ENCODE data around the gene SMIM33.
"Not testable (repeated sequence)": the region's sequence is repeated elsewhere in the genome, so short reads cannot be mapped to it uniquely, and the experiment has no call there.

SMIM33 gene

GRCh38 chr5:139473105-139473504 lies 2.3 kb downstream of the SMIM33 start:
- no peaks in the 10 kb centered on the region for H3K36me3 ChIP-seq (ENCODE audit: control insufficient read depth, insufficient read depth, low read length)
- H3K27me3 ChIP-seq (ENCODE audit: control insufficient read depth, insufficient read depth, low read length, poor library complexity, severe bottlenecking): no peaks in the 10 kb centered on the region
- 17 to 19% methylated on average over 8 of the region's 8 CpGs for WGBS, 2 experiments
- H3K9me3 ChIP-seq (ENCODE audit: control insufficient read depth, low read length): no peaks in the 10 kb centered on the region
- peak overlapping the region; percentile 62 for H3K27ac ChIP-seq (ENCODE audit: insufficient read depth, low read depth, low read length, poor library complexity, severe bottlenecking)
- H3K4me3 ChIP-seq (ENCODE audit: insufficient read depth, low read depth, low read length): no peak overlapping the region
- peaks cover 38% of the 10 kb centered on the region for H3K4me1 ChIP-seq (ENCODE audit: control insufficient read depth, insufficient read depth, low read length)

DNA sequence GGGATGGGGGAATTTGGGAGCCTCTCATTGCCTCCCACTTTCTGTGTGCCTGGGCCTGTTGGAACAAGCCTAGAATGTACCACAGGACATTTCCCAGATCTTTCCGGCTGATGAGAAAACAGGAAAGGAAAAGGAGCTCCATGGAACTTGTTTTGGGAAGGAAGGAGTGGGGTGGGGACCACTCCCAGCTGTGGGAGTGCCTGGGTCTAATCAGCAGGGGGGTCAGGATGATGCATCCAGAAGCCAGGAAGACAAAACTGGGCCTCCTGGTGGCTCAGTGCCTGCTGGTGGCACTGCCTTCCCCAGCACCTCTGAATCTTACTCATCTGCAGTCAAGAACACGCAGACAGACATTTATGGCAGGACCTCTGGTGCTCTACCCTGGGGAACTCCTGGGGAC lies 2.8 kb downstream of the SMIM33 start:
- 91% methylated on average over 2 of the region's 2 CpGs for WGBS, 2 experiments
- no peaks in the 10 kb centered on the region for H3K36me3 ChIP-seq (ENCODE audit: control insufficient read depth, insufficient read depth, low read length)
- no peaks in the 10 kb centered on the region for H3K9me3 ChIP-seq (ENCODE audit: control insufficient read depth, low read length)
- peaks cover 38% of the 10 kb centered on the region for H3K4me1 ChIP-seq (ENCODE audit: control insufficient read depth, insufficient read depth, low read length)
- no peak overlapping the region for H3K4me3 ChIP-seq (ENCODE audit: insufficient read depth, low read depth, low read length)
- H3K27me3 ChIP-seq (ENCODE audit: control insufficient read depth, insufficient read depth, low read length, poor library complexity, severe bottlenecking): no peaks in the 10 kb centered on the region
- peak overlapping the region; percentile 62 for H3K27ac ChIP-seq (ENCODE audit: insufficient read depth, low read depth, low read length, poor library complexity, severe bottlenecking)

- Histone ChIP-seq H3K4me1 (ENCODE audit: control insufficient read depth, insufficient read depth, low read length) (peaks cover 38% of the 10 kb centered on the region), H3K9me3 (ENCODE audit: control insufficient read depth, low read length) (no peaks in the 10 kb centered on the region), H3K27me3 (ENCODE audit: control insufficient read depth, insufficient read depth, low read length, poor library complexity, severe bottlenecking) (no peaks in the 10 kb centered on the region), H3K36me3 (ENCODE audit: control insufficient read depth, insufficient read depth, low read length) (no peaks in the 10 kb centered on the region), H3K4me3 (ENCODE audit: insufficient read depth, low read depth, low read length) (no peak overlapping the region), H3K27ac (ENCODE audit: insufficient read depth, low read depth, low read length, poor library complexity, severe bottlenecking) (no peak overlapping the region)
- WGBS, 2 experiments: 87 to 91% methylated on average over 13 of the region's 13 CpGs
Observed at GRCh38 chr5:139474890-139475791, 4.3 kb downstream of the SMIM33 start.

- Histone ChIP-seq H3K36me3 (ENCODE audit: control insufficient read depth, insufficient read depth, low read length) (no peaks in the 10 kb centered on the region), H3K27ac (ENCODE audit: insufficient read depth, low read depth, low read length, poor library complexity, severe bottlenecking) (no peak overlapping the region), H3K4me1 (ENCODE audit: control insufficient read depth, insufficient read depth, low read length) (peaks cover 37% of the 10 kb centered on the region), H3K4me3 (ENCODE audit: insufficient read depth, low read depth, low read length) (no peak overlapping the region), H3K9me3 (ENCODE audit: control insufficient read depth, low read length) (no peaks in the 10 kb centered on the region), H3K27me3 (ENCODE audit: control insufficient read depth, insufficient read depth, low read length, poor library complexity, severe bottlenecking) (no peaks in the 10 kb centered on the region)
- WGBS, 2 experiments: 96 to 97% methylated on average over 10 to 13 of the region's 13 CpGs
Observed at GRCh38 chr5:139475865-139476617, 5.2 kb downstream of the SMIM33 start.

- H3K27me3 ChIP-seq (ENCODE audit: control insufficient read depth, insufficient read depth, low read length, poor library complexity, severe bottlenecking); H3K4me1 ChIP-seq (ENCODE audit: control insufficient read depth, insufficient read depth, low read length); H3K9me3 ChIP-seq (ENCODE audit: control insufficient read depth, low read length); H3K36me3 ChIP-seq (ENCODE audit: control insufficient read depth, insufficient read depth, low read length); H3K27ac ChIP-seq (ENCODE audit: insufficient read depth, low read depth, low read length, poor library complexity, severe bottlenecking); H3K4me3 ChIP-seq (ENCODE audit: insufficient read depth, low read depth, low read length): not testable (repeated sequence)
- 79 to 84% methylated on average over 9 of the region's 9 CpGs for WGBS, 2 experiments
Observed at GRCh38 chr5:139478657-139479423, 8.0 kb downstream of the SMIM33 start.

DNA sequence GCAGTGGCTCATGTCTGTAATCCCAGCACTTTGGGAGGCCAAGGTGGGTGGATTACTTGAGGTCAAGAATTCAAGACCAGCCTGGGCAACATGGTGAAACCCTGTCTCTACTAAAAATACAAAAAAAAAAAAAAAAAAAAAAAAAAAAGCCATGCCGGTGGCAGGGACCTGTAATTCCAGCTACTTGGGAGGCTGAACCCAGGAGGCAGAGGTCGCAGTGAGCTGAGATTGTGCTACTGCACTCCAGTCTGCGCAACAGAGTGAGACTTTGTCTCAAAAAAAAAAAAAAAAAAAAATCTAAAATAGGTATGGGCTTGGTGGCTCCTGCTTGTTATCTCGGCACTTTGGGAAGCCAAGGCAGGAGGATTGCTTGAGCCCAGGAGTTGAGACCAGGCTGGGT lies 8.9 kb downstream of the SMIM33 start:
- WGBS, 2 experiments: 92 to 95% methylated on average over 3 to 4 of the region's 4 CpGs
- not testable (repeated sequence) for H3K9me3 ChIP-seq (ENCODE audit: control insufficient read depth, low read length); H3K36me3 ChIP-seq (ENCODE audit: control insufficient read depth, insufficient read depth, low read length); H3K4me1 ChIP-seq (ENCODE audit: control insufficient read depth, insufficient read depth, low read length); H3K27me3 ChIP-seq (ENCODE audit: control insufficient read depth, insufficient read depth, low read length, poor library complexity, severe bottlenecking); H3K27ac ChIP-seq (ENCODE audit: insufficient read depth, low read depth, low read length, poor library complexity, severe bottlenecking); H3K4me3 ChIP-seq (ENCODE audit: insufficient read depth, low read depth, low read length)

GRCh38 chr5:139481122-139481533 lies 10.3 kb downstream of the SMIM33 start:
- H3K4me3 ChIP-seq (ENCODE audit: insufficient read depth, low read depth, low read length): no peak overlapping the region
- WGBS, 2 experiments: 92% methylated on average over 12 of the region's 12 CpGs
- H3K9me3 ChIP-seq (ENCODE audit: control insufficient read depth, low read length): no peaks in the 10 kb centered on the region
- no peaks in the 10 kb centered on the region for H3K27me3 ChIP-seq (ENCODE audit: control insufficient read depth, insufficient read depth, low read length, poor library complexity, severe bottlenecking)
- H3K27ac ChIP-seq (ENCODE audit: insufficient read depth, low read depth, low read length, poor library complexity, severe bottlenecking): no peak overlapping the region
- H3K4me1 ChIP-seq (ENCODE audit: control insufficient read depth, insufficient read depth, low read length): peaks cover 4% of the 10 kb centered on the region
- no peaks in the 10 kb centered on the region for H3K36me3 ChIP-seq (ENCODE audit: control insufficient read depth, insufficient read depth, low read length)

DNA sequence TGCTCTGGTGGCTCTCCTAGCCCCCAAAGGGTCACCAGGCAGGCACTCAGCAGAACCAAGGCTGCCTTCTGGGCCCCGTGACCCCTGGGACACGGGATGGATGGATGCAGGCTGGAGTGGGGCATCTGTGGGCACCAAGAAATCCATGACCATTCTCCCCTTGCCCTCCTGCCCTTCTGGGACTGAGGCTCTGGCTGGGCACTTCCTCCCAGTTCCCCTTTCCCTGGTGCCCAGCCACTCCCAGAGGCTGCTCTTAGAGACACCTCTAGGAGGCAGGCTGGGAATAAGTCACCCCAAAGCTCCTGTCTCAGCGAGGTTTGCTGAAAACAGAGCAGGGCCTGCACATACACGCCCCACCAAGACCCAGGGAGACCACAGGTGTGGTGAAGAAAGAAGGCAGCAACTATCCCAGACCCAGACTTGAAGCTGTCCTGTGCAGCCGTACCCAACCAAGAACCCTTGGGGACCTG lies 10.8 kb downstream of the SMIM33 start:
- Histone ChIP-seq H3K36me3 (ENCODE audit: control insufficient read depth, insufficient read depth, low read length) (no peaks in the 10 kb centered on the region), H3K4me1 (ENCODE audit: control insufficient read depth, insufficient read depth, low read length) (peaks cover 5% of the 10 kb centered on the region), H3K4me3 (ENCODE audit: insufficient read depth, low read depth, low read length) (no peak overlapping the region), H3K27me3 (ENCODE audit: control insufficient read depth, insufficient read depth, low read length, poor library complexity, severe bottlenecking) (no peaks in the 10 kb centered on the region), H3K27ac (ENCODE audit: insufficient read depth, low read depth, low read length, poor library complexity, severe bottlenecking) (no peak overlapping the region), H3K9me3 (ENCODE audit: control insufficient read depth, low read length) (no peaks in the 10 kb centered on the region)
- WGBS, 2 experiments: 89 to 92% methylated on average over 5 of the region's 5 CpGs

DNA sequence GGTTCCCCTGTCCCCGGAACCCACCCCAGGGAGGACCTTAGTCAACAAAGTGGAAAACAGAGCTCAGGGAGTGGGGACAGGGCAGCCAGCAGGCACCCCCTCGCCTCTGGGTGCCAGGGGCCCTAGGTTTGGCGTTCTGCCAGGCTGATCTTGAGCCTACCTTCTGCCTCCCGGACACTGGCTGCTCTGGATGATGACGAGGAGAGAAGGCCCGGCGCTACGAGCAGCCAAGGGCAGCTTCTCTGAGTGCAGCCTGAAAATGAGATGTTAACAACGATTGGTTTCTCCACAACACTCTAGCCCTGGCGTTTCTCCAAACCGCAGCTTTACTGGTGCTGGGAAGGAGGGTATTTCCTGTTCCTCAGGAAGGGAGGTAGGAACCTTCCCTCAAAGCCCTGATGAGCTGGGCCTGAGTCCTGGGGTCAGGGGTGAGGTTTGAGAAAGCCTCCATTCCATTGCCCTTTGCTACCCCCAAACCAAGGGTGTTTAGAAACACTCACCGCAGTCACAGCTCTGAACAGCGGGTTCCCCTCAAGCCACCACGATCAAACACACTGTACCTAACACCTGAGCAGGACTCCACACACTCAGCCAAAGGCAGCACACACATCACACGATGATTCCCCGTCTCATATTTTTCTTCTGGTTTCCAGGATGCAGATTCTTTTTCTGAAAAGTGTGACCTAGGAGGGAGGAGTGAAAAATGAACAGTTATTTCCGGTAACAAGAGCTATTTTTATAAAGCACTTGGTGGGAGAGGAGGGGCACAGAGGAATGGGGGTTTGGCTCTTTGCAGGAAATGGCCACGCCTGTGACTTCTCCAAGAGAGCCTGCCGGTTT lies 11.5 kb downstream of the SMIM33 start, which contains the start of gene STING1:
TSS of gene STING1 (minus strand) at position 709 of the 840 bp plus-strand sequence. CDS start 1,054 bp downstream, outside the sequence.
- WGBS, 2 experiments: 90% methylated on average over 19 of the region's 19 CpGs
- Histone ChIP-seq H3K27me3 (ENCODE audit: control insufficient read depth, insufficient read depth, low read length, poor library complexity, severe bottlenecking) (no peaks in the 10 kb centered on the region), H3K4me1 (ENCODE audit: control insufficient read depth, insufficient read depth, low read length) (peaks cover 5% of the 10 kb centered on the region), H3K36me3 (ENCODE audit: control insufficient read depth, insufficient read depth, low read length) (no peaks in the 10 kb centered on the region), H3K4me3 (ENCODE audit: insufficient read depth, low read depth, low read length) (no peak within 1 kb of the TSS), H3K27ac (ENCODE audit: insufficient read depth, low read depth, low read length, poor library complexity, severe bottlenecking) (no peak within 1 kb of the TSS), H3K9me3 (ENCODE audit: control insufficient read depth, low read length) (no peaks in the 10 kb centered on the region)
